M059J (cell line): ENCODE measurements around the gene TMEM165. TPM values are rescaled to one million over a fixed set of nuclear protein-coding genes. Genes with fewer than 3 reads are reported as not detected.

Experiments
- DNase-seq: peaks from one replicate; pipeline ENCODE4 v3.0.0-alpha.2; 2012; ENCODE audit warnings: low read depth
- total RNA-seq: library from RNA; depleted of rRNA; stranded (reverse); fragments of >200 nt; shearing (Covaris generic); gene quantifications from 2 replicates; pipeline ENCODE4 v1.2.3, GENCODE V29; 2014

Gene TMEM165
- total RNA-seq, 1 experiment from 2014 or later = 143 TPM

- DNase-seq = no peak
Observed at GRCh38 chr4:55367084-55367722, 28.6 kb upstream of the TMEM165 start.

DNA sequence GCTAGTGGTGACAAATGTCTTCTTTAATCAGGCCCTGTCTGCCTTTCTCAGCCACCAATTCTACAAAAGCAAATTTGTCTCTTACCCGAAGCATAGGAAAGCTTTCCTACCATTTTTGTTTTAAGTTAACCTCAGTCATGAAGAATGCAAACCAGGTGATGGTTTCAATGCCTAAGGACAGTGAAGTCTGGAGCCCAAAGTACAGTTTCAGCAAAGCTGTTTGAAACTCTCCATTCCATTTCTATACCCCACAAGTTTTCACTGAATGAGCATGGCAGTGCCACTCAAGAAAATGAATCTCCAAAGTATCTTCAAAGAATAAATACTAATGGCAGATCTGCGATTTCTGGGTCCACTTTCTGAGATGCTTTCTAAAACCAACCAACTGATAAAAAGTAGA lies 25.8 kb upstream of the TMEM165 start:
- no peak for DNase-seq

DNA sequence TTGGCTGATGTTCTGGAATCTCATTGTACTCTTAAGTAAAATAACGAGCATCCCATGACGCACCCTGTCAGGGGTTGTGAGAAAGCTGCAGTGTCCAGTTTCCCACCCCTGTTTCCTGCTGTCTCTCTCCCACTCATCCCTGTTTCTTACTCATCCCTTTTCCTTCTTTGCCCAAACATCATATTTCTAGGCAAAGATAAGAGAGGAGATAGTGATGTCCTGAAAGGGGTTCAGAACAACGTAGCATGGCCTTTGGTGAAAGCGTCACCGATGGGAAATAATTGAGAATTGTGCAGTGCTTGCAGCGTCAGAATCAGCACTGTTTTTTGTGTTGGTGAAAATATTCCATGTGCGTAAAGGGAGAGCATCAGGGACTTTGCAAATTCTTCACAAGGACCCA lies 23.5 kb upstream of the TMEM165 start:
- no peak for DNase-seq

- no peak for DNase-seq
Observed at GRCh38 chr4:55373461-55373860, 22.3 kb upstream of the TMEM165 start.

DNA sequence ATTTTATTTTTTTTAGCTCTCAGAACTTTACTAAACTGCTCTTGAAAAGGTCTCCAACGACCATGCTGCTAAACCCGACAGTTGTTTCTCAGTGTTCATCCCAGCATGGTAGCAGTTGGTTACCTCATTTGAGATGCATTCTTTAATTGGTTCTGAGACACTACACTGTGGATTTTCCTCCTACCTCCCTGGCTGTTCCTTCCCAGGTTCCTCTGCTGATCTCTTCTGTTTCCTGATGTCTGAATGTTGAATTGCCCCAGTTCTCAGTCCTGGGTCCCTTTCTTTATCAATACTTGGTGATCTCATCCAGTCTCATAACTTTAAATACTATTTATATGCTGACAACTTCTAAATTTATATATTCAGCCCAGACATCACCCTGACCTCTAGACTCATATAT lies 19.1 kb upstream of the TMEM165 start:
- no peak for DNase-seq

DNA sequence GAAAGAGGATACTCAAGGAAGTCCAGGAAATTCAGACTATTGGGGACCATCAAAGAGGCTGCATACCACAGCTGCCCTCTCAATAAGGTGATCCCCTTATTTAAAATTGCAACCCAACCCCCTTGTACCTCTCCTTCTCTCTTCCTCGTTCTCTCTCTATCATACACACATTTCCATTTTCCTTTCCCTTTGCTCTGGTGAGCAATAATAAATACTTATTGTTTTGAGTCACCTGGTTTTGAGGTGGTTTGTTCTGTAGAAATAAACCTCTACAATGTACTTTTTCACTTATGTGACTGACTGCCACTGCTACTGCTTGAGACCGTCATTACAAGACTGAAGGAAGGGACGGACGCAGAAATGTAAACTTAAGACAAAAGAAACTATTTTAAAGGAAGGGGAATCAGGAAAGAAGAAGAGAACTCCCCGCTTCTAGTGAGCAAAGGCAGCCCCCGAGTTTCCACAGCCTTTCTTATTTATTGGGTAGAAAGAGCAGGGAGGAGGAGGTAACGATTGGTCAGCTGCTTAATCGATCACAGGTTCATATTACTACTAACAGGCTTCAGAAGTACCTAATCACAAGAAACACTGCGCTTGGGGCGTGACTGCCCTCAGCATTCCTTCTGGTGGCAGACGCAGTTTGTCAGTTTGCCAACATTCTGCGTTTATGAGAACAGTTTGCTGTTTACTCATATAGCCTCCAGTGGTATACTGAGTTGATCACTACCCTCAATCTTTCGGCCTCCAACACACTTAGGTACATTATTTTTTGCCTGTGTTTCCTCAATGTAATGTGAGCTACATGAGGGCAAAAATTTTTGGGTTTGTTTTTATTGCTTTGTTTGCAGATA lies 16.9 kb upstream of the TMEM165 start:
- peak; percentile 74 for DNase-seq

DNA sequence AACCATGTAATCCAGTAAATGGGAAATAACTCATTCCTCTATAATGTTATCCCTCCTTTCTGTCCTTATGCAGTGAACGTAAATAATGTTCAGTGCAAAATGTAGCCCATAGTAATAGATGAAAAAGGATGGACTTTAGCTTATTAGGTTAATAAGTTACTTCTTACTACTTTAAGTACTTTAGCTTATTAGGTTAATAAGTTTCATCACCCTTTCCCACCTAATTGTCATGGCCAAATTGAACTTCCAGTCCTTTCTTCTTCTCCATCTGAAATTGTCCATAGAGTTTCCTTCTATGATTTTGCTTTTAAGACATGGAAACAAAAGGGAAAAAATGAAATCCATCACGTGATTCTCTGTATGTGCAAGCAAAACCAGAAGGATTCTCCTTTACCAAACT lies 15.2 kb upstream of the TMEM165 start:
- DNase-seq = no peak

- no peak for DNase-seq
Observed at GRCh38 chr4:55381502-55381901, 14.3 kb upstream of the TMEM165 start.

GRCh38 chr4:55382488-55383003 lies 13.2 kb upstream of the TMEM165 start:
- no peak for DNase-seq

DNA sequence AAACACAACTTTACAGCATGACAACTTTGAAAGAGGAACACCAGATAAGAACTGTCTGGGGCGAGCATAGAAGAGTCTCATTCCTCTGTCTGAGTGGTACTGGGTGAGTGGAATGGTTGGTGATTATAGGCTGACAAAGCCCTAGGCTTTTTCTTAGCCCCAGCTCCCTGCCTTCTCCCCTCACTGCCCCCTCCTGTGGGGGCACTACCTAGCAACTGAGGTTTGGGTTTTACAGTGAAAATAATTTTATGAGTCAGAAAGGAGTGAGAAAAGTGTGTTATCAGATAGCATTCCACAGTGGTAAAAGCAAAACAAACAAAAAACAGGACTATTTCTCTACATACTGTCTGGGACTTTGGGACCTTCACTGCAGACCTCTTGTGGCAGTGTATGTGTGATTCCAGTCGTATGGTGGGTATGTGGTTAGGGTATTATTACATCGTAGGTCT lies 10.5 kb upstream of the TMEM165 start:
- DNase-seq = peak; percentile 59

GRCh38 chr4:55386073-55386472 lies 9.7 kb upstream of the TMEM165 start:
- peak; percentile 22 for DNase-seq

DNA sequence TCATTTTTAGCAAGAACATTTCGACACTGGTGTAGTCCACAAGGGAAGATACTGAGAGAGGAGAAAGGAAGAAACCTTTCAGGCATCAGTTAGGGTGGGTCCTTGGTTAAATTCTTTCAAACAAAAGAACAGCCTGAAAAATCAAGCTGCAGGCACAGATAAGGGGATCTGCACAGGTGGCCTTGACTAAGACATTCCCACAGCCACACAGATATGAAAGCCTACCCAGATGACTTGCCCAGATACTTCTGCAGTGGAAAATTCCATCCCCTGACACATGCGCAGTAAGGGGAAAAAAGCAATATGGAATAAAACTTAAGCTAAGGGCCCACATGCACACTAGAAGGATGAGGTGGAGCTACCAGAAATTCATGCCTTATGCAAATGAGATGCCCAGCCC lies 8.9 kb upstream of the TMEM165 start:
- no peak for DNase-seq

GRCh38 chr4:55393461-55394320 lies 2.1 kb upstream of the TMEM165 start:
- no peak for DNase-seq

DNA sequence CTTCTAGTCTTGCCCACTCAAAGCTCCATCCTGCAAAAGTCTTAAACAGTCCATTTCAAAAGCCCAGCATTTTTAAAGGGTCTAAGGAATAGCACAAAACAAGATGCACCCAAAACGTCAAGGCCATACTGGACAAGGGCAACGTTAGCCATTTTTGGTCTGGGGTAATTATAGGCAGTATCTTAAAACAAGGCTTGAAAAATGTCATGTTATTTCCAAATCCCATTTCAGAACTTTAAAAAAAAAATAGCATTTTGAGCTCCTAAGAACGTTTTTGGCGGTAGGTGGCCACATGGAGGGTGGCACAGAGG lies 584 bp upstream of the TMEM165 start:
- no peak for DNase-seq

- DNase-seq = peak; percentile 48
Observed at GRCh38 chr4:55396308-55397125, 760 bp downstream of the TMEM165 start.

- DNase-seq = peak; percentile 14
Observed at GRCh38 chr4:55397126-55397436, 1.3 kb downstream of the TMEM165 start.

- DNase-seq = peak; percentile 37
Observed at GRCh38 chr4:55397520-55398321, 2.0 kb downstream of the TMEM165 start.

DNA sequence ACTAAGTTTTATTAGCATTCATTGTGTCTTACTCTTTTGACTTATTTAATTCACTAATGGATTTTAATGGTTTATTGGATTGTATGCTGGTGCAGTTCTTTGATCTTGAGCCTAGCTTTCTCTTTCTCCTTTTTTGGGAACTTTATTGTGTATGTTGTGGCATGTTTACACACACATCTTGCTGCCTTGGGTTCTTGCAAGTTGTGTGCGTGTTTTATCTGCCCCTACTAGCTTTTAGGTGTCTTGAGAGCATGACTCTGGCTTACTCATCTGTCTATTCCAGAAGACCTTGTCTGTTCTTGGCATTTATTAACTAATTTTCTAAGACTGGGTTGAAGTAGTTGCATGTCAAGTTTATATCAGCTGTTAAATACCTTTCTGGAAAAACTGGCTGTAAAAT lies 2.7 kb downstream of the TMEM165 start:
- DNase-seq = peak; percentile 29

GRCh38 chr4:55398966-55399365 lies 3.2 kb downstream of the TMEM165 start:
- DNase-seq = no peak

DNA sequence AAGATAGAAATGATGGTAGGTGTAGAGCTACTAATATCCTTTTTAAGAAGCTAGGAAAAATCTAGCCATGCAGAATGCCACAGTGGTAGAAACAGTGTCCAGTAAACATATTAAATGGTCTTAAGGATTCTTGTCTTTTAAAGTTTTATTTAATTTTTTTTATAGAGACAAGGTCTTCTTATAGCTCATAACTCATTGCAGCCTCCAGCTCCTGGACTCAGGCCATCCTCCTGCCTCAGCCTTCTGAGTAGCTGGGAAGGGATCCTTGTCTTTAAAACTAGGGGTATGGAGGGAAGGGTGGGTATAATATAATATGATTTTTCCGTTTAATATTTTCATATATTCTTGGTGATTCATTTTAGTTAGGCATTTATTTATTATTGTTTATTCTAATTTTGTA lies 3.8 kb downstream of the TMEM165 start:
- no peak for DNase-seq

- no peak for DNase-seq
Observed at GRCh38 chr4:55405073-55405472, 9.3 kb downstream of the TMEM165 start.
